Activated CD4-positive, alpha-beta T cell treated with anti-CD3 and anti-CD28 coated beads for 4 hours (primary cell): ENCODE measurements around the gene TMEM178B.

Experiments used
- DNase-seq, 2 donors: peaks; one replicate each; pipeline ENCODE4 v3.0.0-alpha.2; 2020

TMEM178B gene

GRCh38 chr7:141500608-141501007, 426.7 kb downstream of the TMEM178B start:
- no peak for DNase-seq

- DNase-seq, result no peak
These were observed 427.6 kb downstream of the TMEM178B start for GRCh38 chr7:141501451-141501850.

- no peak for DNase-seq
These were observed 437.4 kb downstream of the TMEM178B start for GRCh38 chr7:141511316-141511675.

- DNase-seq, result no peak
These were observed 438.0 kb downstream of the TMEM178B start for GRCh38 chr7:141511676-141512396.

- no peak for DNase-seq
These were observed 438.7 kb downstream of the TMEM178B start for GRCh38 chr7:141512597-141512996.

- no peak for DNase-seq
These were observed 439.9 kb downstream of the TMEM178B start for GRCh38 chr7:141513720-141514119.

GRCh38 chr7:141515941-141516340, 442.1 kb downstream of the TMEM178B start:
- DNase-seq, result no peak

GRCh38 chr7:141519623-141520022, 445.8 kb downstream of the TMEM178B start:
- DNase-seq, result no peak

GRCh38 chr7:141522657-141523342, 448.9 kb downstream of the TMEM178B start:
- DNase-seq, result no peak

GRCh38 chr7:141525973-141526514, 452.2 kb downstream of the TMEM178B start:
- no peak for DNase-seq

- DNase-seq, result no peak
These were observed 453.2 kb downstream of the TMEM178B start for GRCh38 chr7:141527076-141527475.

- no peak for DNase-seq
These were observed 454.5 kb downstream of the TMEM178B start for GRCh38 chr7:141528399-141528798.
